SK-N-SH treated with all-trans-retinoic acid at 6 μM for 48 hours (cell line): ENCODE results near the gene DIAPH1.

Experiments
- ATAC-seq: fragments of 200-7000 bp; cut with Tn5 transposase; 3 replicates; pipeline ENCODE4 v1.9.1; 2020; ENCODE audit warnings: mild to moderate bottlenecking, moderate library complexity
- ARNTL ChIP-seq: fragments of 450-650 bp; formaldehyde crosslinking; IDR thresholded peaks from 2 replicates; pipeline ENCODE4 v1.5.0; 2020; ENCODE audit warnings: low read depth, mild to moderate bottlenecking, moderate library complexity, borderline replicate concordance
- BACH2 ChIP-seq: fragments of 250-450 bp; sonication (Bioruptor Pico); IDR thresholded peaks from 2 replicates; pipeline ENCODE4 v1.9.0; 2021; ENCODE audit warnings: mild to moderate bottlenecking, borderline replicate concordance
- CREB5 ChIP-seq: fragments of 250-450 bp; sonication (Bioruptor Pico); IDR thresholded peaks from 2 replicates; pipeline ENCODE4 v1.5.1; 2020; ENCODE audit warnings: low read depth, mild to moderate bottlenecking, moderate library complexity
- CSRNP3 ChIP-seq: fragments of 250-450 bp; sonication (Bioruptor Pico); IDR thresholded peaks from 2 replicates; pipeline ENCODE4 v1.5.1; 2021; ENCODE audit warnings: mild to moderate bottlenecking, moderate library complexity
- ESRRG ChIP-seq: fragments of 250-450 bp; sonication (Bioruptor Pico); IDR thresholded peaks from 2 replicates; pipeline ENCODE4 v1.6.1; 2021; ENCODE audit warnings: mild to moderate bottlenecking
- GLIS3 ChIP-seq: fragments of 250-450 bp; sonication (Bioruptor Pico); IDR thresholded peaks from 2 replicates; pipeline ENCODE4 v1.5.0; 2020; ENCODE audit warnings: mild to moderate bottlenecking, moderate library complexity
- ISL1 ChIP-seq: fragments of 250-450 bp; sonication (Bioruptor Pico); IDR thresholded peaks from 2 replicates; pipeline ENCODE4 v2.1.2; 2022; ENCODE audit warnings: mild to moderate bottlenecking, moderate library complexity
- POU6F1 ChIP-seq: fragments of 250-450 bp; sonication (Bioruptor Pico); IDR thresholded peaks from 2 replicates; pipeline ENCODE4 v1.8.0; 2021; ENCODE audit warnings: low read depth, mild to moderate bottlenecking, moderate library complexity, borderline replicate concordance
- PPARA ChIP-seq: fragments of 250-450 bp; sonication (Bioruptor Pico); IDR thresholded peaks from 2 replicates; pipeline ENCODE4 v1.5.0; 2020; ENCODE audit warnings: mild to moderate bottlenecking, borderline replicate concordance
- RARB ChIP-seq: fragments of 250-450 bp; sonication (Bioruptor Pico); IDR thresholded peaks from 2 replicates; pipeline ENCODE4 v1.8.0; 2021; ENCODE audit warnings: mild to moderate bottlenecking, moderate library complexity
- SNAI2 ChIP-seq: fragments of 250-450 bp; sonication (Bioruptor Pico); IDR thresholded peaks from 2 replicates; pipeline ENCODE4 v1.5.0; 2020; ENCODE audit warnings: mild to moderate bottlenecking, moderate library complexity
- TCF4 ChIP-seq: fragments of 250-450 bp; sonication (Bioruptor Pico); IDR thresholded peaks from 2 replicates; pipeline ENCODE4 v1.8.0; 2021; ENCODE audit warnings: mild to moderate bottlenecking, moderate library complexity, borderline replicate concordance
- TOX ChIP-seq: fragments of 250-450 bp; sonication (Bioruptor Pico); IDR thresholded peaks from 2 replicates; pipeline ENCODE4 v1.8.0; 2021; ENCODE audit warnings: mild to moderate bottlenecking, moderate library complexity, borderline replicate concordance
- TSHZ2 ChIP-seq: fragments of 250-450 bp; sonication (Bioruptor Pico); IDR thresholded peaks from 2 replicates; pipeline ENCODE4 v1.5.0; 2020; ENCODE audit warnings: mild to moderate bottlenecking, moderate library complexity
- ZFP3 ChIP-seq: fragments of 250-450 bp; sonication (Bioruptor Pico); IDR thresholded peaks from 2 replicates; pipeline ENCODE4 v1.5.0; 2020; ENCODE audit warnings: mild to moderate bottlenecking, moderate library complexity
- ZFP30 ChIP-seq: fragments of 450-650 bp; formaldehyde crosslinking; IDR thresholded peaks from 2 replicates; pipeline ENCODE4 v1.5.0; 2022; ENCODE audit warnings: mild to moderate bottlenecking, moderate library complexity
- ZNF565 ChIP-seq: fragments of 450-650 bp; formaldehyde crosslinking; conservative IDR thresholded peaks from 2 replicates; pipeline ENCODE4 v1.5.0; 2020; ENCODE audit warnings: low read depth, mild to moderate bottlenecking, moderate library complexity
- ZNF70 ChIP-seq: fragments of 450-650 bp; formaldehyde crosslinking; IDR thresholded peaks from 2 replicates; pipeline ENCODE4 v1.5.0; 2020; ENCODE audit warnings: mild to moderate bottlenecking, moderate library complexity
- ZNF8 ChIP-seq: fragments of 450-650 bp; formaldehyde crosslinking; IDR thresholded peaks from 2 replicates; pipeline ENCODE4 v1.5.0; 2020; ENCODE audit warnings: mild to moderate bottlenecking, moderate library complexity

Gene DIAPH1

GRCh38 chr5:141534492-141535213 lies 84.1 kb downstream of the DIAPH1 start:
- TF ChIP-seq CSRNP3 (CRISPR knock-in tag) (no peak), SNAI2 (CRISPR knock-in tag) (no peak), ZNF70 (CRISPR knock-in tag) (peak; percentile 83), RARB (no peak), TCF4 (CRISPR knock-in tag) (peak; percentile 66; the same call in 1 of the 2 replicates), TSHZ2 (CRISPR knock-in tag) (no peak)
- ATAC-seq = peak; percentile 85

DNA sequence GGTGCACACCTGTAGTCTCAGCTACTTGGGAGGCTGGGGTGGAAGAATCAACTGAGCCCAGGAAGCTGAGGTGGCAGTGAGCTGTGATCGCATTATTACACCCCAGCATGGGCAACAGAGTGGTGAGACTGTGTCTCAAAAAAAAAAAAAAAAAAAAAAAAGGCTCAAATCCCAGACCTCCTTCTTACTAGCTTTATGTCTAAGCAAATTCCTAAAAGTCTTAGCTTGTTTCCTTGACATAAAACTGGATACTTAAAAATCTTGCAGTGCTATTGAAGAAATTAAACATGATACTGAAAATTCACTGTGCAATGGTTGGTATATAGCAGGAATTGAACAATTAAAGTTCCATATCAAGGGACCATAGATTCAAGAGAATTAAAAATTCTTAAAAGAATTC lies 84.9 kb downstream of the DIAPH1 start:
- peak; percentile 48 for ATAC-seq
- TF ChIP-seq ZNF565 (CRISPR knock-in tag) = no peak
- TF ChIP-seq PPARA (CRISPR knock-in tag) = no peak
- TF ChIP-seq TOX (CRISPR knock-in tag) = no peak
- no peak for TF ChIP-seq ARNTL (CRISPR knock-in tag)
- TF ChIP-seq ESRRG (CRISPR knock-in tag) = no peak

DNA sequence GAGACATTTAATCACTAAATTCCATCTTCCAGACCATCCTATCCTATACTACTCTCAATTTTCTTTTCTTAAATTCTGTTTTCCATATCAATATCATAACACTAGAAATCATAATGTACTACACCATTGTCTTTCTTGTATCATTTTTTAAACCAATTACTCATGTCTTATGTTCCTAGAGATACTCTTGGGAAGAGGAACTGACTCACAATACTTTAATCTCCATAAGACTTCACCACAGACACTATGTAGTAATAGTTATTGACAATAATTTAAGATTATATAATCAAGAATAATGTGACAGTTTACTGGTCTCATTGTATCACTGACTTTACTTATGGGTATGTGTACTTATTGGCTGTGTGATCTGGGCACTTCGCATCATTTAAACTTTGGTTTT lies 86.1 kb downstream of the DIAPH1 start:
- TF ChIP-seq BACH2 (no peak), ZNF565 (CRISPR knock-in tag) (no peak), ZNF8 (CRISPR knock-in tag) (no peak), ZFP30 (CRISPR knock-in tag) (no peak), ARNTL (CRISPR knock-in tag) (no peak), ZFP3 (CRISPR knock-in tag) (no peak), TCF4 (CRISPR knock-in tag) (no peak), PPARA (CRISPR knock-in tag) (no peak), CSRNP3 (CRISPR knock-in tag) (no peak), GLIS3 (CRISPR knock-in tag) (no peak), TSHZ2 (CRISPR knock-in tag) (no peak), CREB5 (no peak), RARB (no peak), ESRRG (CRISPR knock-in tag) (no peak), POU6F1 (CRISPR knock-in tag) (no peak), ISL1 (CRISPR knock-in tag) (no peak)
- ATAC-seq = no peak
